Inflammatory macrophage treated with lipopolysaccharide for 1 hour (primary cell): ENCODE results near the gene DPH2.
A peak's percentile ranks its signal among the peaks of the same experiment; 100 is the strongest.

Source experiments
- DNase-seq, 2 donors: peaks; one replicate each; pipeline ENCODE4 v3.0.0-alpha.2; 2020 to 2022

Gene DPH2

GRCh38 chr1:43945674-43946235 lies 24.1 kb upstream of the DPH2 start:
- DNase-seq = no peak

GRCh38 chr1:43946236-43947060 lies 23.4 kb upstream of the DPH2 start, which contains the start of gene IPO13:
Gene IPO13, plus strand, starts transcription at chr1:43946950. Its CDS starts 651 bp downstream, at chr1:43947601.
- peak; percentile 95 to 97 for DNase-seq

- DNase-seq = no peak
Observed at GRCh38 chr1:43947061-43947873, 22.5 kb upstream of the DPH2 start.

- DNase-seq = no peak
Observed at GRCh38 chr1:43947874-43948437, 21.9 kb upstream of the DPH2 start.

GRCh38 chr1:43949678-43950077 lies 20.1 kb upstream of the DPH2 start:
- no peak for DNase-seq

- no peak for DNase-seq
Observed at GRCh38 chr1:43951021-43951985, 18.5 kb upstream of the DPH2 start.

GRCh38 chr1:43952731-43953346 lies 17.0 kb upstream of the DPH2 start:
- DNase-seq = no peak

- no peak for DNase-seq
Observed at GRCh38 chr1:43953361-43953760, 16.4 kb upstream of the DPH2 start.

- DNase-seq = no peak
Observed at GRCh38 chr1:43954036-43954435, 15.8 kb upstream of the DPH2 start.

GRCh38 chr1:43956234-43956633 lies 13.6 kb upstream of the DPH2 start:
- no peak for DNase-seq

GRCh38 chr1:43957407-43958040 lies 12.3 kb upstream of the DPH2 start:
- DNase-seq = no peak

- no peak for DNase-seq
Observed at GRCh38 chr1:43958351-43959255, 11.2 kb upstream of the DPH2 start.

GRCh38 chr1:43960798-43961197 lies 9.0 kb upstream of the DPH2 start:
- DNase-seq = no peak

- DNase-seq = no peak
Observed at GRCh38 chr1:43961692-43962091, 8.1 kb upstream of the DPH2 start.

- no peak for DNase-seq
Observed at GRCh38 chr1:43962324-43962723, 7.5 kb upstream of the DPH2 start.

GRCh38 chr1:43963006-43963405 lies 6.8 kb upstream of the DPH2 start:
- DNase-seq = no peak

GRCh38 chr1:43963890-43964289 lies 5.9 kb upstream of the DPH2 start:
- no peak for DNase-seq

- DNase-seq = no peak
Observed at GRCh38 chr1:43965316-43965715, 4.5 kb upstream of the DPH2 start.

- peak in 1 of 2 donors; percentile 38 for DNase-seq
Observed at GRCh38 chr1:43968348-43968948, 1.4 kb upstream of the DPH2 start.

- DNase-seq = no peak
Observed at GRCh38 chr1:43969416-43969745, 429 bp upstream of the DPH2 start.
